Cardiac fibroblast (primary cell): ENCODE measurements around the gene BTBD6.

Experiments used
- DNase-seq, 2 donors: peaks; one replicate each; pipeline versions ENCODE4 v3.0.0 to v3.0.0-alpha.2; 2010; ENCODE audit warnings: low read depth in 2 of 2
- H3K4me3 ChIP-seq, 2 donors: replicated peaks in 1 of 2; 1 replicate in 1 of 2; 2 replicates in 1 of 2; pipeline ENCODE4 v1.5.1; 2011; ENCODE audit warnings: low read depth in 2 of 2, low read length in 2 of 2, mild to moderate bottlenecking in 2 of 2, moderate library complexity in 1 of 2
- TF ChIP-seq, protein P1 (sequence below): IDR thresholded peaks from one replicate; pipeline ENCODE4 v1.5.1; 2011; ENCODE audit warnings: low read depth, mild to moderate bottlenecking, low read length, inconsistent platforms

Gene BTBD6

DNA sequence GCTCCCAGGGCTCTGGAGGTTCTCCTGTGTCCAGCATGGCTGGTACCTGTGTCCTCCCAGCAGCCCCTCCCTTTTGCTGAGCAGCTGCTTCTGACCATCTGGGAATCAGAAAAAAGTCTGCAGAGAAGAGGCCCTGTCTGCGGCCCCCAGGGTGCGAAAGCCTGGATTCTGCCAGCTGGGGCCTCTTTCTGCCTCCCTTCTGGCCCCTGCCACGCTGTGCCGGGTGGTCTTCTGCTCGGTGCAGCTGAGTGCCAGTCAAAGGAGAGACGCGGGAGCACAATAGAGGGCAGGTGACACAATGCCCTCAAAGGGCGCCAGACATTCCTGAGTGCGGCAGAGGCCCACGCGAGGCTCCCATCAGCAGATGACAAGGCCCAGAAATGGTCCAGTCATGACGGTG is 12.6 kb downstream of the BTBD6 start:
- DNase-seq = no peak
- no peak overlapping the region for H3K4me3 ChIP-seq
- TF ChIP-seq, protein P1, sequence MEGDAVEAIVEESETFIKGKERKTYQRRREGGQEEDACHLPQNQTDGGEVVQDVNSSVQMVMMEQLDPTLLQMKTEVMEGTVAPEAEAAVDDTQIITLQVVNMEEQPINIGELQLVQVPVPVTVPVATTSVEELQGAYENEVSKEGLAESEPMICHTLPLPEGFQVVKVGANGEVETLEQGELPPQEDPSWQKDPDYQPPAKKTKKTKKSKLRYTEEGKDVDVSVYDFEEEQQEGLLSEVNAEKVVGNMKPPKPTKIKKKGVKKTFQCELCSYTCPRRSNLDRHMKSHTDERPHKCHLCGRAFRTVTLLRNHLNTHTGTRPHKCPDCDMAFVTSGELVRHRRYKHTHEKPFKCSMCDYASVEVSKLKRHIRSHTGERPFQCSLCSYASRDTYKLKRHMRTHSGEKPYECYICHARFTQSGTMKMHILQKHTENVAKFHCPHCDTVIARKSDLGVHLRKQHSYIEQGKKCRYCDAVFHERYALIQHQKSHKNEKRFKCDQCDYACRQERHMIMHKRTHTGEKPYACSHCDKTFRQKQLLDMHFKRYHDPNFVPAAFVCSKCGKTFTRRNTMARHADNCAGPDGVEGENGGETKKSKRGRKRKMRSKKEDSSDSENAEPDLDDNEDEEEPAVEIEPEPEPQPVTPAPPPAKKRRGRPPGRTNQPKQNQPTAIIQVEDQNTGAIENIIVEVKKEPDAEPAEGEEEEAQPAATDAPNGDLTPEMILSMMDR = no peak

DNA sequence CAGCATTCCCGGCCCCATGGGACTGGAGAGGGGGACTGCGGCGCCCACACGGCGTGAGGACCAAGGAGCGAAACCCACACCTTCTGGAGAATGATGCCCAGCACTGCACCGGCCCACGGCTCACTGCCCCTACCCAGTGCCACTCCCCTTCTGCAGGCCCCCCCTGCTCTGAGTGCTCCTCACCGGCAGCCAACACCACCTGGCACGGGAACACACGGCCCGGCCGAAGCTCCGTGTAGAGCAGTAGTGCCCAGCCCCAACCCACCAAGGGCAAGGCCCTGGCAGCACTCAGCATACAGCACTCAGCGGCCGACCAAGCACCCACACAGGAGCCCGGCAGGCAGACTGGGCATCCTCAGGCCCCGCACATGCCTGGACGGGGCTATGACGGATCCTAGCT is 13.4 kb downstream of the BTBD6 start:
- H3K4me3 ChIP-seq = no peak overlapping the region
- no peak for DNase-seq
- TF ChIP-seq, protein P1 = no peak

DNA sequence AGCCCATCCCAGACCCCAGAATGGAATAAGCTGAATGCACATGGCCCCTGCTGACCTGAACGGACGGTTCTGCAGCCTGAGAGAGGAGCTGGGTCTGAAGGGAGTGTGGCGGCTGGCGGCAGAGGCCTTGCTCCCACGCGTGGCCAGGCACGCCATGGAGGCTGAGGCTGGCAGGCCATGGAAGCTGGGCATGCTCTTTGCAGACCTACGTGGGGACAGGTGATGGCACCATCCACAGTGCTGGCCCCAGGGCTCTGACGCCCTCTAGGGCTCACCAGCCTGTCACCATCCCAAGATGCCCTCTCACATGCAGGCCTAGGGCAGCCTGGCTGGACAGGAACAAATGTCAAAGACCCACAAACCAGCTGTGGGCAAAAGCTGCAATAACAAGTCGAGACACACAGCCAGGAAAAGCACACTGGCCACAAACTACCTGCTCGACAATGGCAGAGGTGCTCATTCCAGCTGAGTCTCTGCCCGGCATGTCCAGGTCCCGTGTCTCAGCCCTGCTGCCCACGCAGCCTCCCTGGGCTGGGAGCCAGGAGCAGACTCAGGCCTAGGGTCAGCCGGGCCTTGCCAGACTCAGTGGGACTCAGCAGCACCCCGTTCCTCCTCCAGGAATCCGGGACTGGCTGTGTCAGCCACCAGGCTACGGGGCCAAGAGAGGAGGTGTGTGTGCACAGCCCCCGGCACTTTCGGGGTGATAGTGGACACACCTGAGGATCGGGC is 19.7 kb downstream of the BTBD6 start:
- DNase-seq = no peak
- H3K4me3 ChIP-seq = no peak overlapping the region
- TF ChIP-seq, protein P1 = no peak

DNA sequence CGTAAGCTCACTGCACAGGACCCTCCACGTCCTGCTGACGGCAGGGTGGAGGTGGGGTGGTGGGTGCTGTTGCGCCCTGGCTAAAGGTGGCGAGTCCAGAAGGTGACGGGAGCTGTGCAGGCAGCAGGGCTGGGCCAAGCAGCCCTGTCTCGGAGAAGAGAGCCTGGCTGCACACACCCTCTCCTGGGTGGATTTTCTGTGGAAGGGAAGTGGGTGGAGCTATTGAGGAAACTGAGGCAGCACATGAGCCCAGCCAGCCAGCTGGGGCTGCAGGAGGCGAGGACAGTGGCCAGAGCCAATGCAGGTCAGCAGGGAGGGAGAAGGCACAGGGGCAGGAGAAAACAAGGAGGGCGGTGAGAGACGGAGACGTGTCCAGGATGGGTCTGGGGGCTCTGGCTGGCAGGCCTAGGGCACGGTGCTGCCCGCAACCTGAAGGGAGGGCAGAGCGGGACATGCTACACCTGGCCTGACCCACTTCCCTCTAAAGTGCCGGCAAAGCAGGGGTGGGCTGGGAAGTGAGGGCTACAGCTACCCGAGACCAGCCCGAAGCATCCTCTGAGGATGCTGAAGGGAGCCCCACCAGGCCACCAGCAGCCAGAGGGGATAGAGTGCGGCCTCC is 20.5 kb downstream of the BTBD6 start:
- TF ChIP-seq, protein P1 = no peak
- no peak for DNase-seq
- no peak overlapping the region for H3K4me3 ChIP-seq

DNA sequence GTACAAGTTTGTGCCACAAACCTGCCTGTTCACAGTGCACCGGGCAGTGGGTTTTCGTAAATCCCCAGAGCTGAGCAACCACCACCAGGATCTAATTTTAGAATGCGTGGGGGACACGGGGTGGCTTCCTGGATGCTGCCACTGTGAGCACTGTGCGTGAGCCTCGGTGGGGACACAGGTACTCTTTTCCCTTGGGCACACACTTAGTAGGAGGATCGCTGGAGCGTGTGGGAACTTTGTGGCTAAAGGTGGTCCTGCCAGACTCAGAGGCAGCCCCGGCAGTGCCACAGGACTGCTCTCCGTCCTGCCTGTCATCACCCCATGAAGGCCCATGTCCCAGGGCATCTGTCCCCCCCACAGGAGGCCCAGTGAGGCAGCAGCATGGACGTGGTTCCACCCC is 21.1 kb downstream of the BTBD6 start:
- DNase-seq = no peak
- TF ChIP-seq, protein P1 = no peak
- H3K4me3 ChIP-seq = no peak overlapping the region

DNA sequence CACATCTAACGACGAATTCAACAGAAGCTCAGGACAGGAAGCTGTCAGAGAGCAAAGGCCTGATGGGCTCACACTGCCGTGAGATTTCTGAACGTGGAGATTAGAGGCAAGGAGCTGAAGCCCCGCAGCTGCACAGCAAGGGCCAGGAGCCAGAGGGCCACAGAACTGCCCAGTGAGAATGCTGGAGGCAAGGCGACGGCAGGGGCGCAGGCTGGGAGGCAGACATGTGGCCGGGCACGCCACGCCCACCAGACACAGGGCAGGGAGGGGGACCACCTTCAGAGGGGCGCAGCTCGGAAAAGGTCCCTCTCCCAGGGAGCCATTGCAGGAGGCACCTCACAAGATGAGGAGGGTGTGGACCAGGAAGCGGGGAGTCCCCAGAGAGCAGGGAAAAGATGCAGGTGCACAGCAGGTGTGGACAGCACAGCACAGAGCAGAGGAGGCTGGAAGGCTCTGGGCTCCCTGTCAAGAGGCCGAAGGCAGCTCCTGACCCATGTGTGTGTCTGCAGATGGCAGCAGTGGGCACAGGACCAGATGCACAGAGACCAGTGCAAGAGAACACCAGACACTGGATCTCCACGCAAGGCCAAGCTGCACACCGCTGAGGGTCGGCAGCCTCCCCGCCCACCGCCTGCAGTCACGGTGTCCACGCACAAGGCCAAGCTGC is 23.0 kb downstream of the BTBD6 start:
- no peak for DNase-seq

More for the DNA sequence above, 23.0 kb downstream of the BTBD6 start:
- no peak overlapping the region for H3K4me3 ChIP-seq
- TF ChIP-seq, protein P1 = no peak
